ENCODE measurements around the gene ZNF22. TPM values are rescaled to one million over a fixed set of nuclear protein-coding genes. Genes with fewer than 3 reads are reported as not detected.

The ZNF22 gene
- total RNA-seq, 1 experiment from 2014 or later: 36.9 TPM

- H3K79me2 ChIP-seq (ENCODE audit: insufficient read depth, low read length): no peaks in the 10 kb centered on the region
These were observed 29.3 kb upstream of the ZNF22 start for GRCh38 chr10:44971434-44971833.

More at GRCh38 chr10:44971434-44971833, 29.3 kb upstream of the ZNF22 start:
- Histone ChIP-seq H4K8ac (replicated peaks; ENCODE audit: insufficient read length, low read depth, low read length) (no peak overlapping the region), H3K56ac (ENCODE audit: insufficient read length, low read depth, low read length) (no peak overlapping the region), H2AFZ (ENCODE audit: low read length) (no peak overlapping the region), H2BK20ac (ENCODE audit: low read depth, low read length, poor library complexity, severe bottlenecking) (no peak overlapping the region), H3K4ac (ENCODE audit: low read depth, low read length) (no peak overlapping the region), H2AK5ac (ENCODE audit: insufficient read length, low read length) (no peak overlapping the region), H4K91ac (ENCODE audit: insufficient read length, low read depth, low read length) (no peak overlapping the region), H3K9ac (ENCODE audit: extremely low read depth, insufficient read length, low read length) (no peak overlapping the region), H2BK12ac (ENCODE audit: insufficient read length, low read depth, low read length) (no peak overlapping the region), H2BK120ac (ENCODE audit: low read depth, low read length, poor library complexity, severe bottlenecking) (no peak overlapping the region), H2BK5ac (ENCODE audit: insufficient read length, low read length) (no peak overlapping the region), H4K20me1 (ENCODE audit: control insufficient read depth, insufficient read depth, insufficient read length) (no peaks in the 10 kb centered on the region), H3K14ac (ENCODE audit: insufficient read depth, low read length) (no peak overlapping the region), H3K4me2 (ENCODE audit: insufficient read depth, insufficient read length, low read length) (no peak overlapping the region), H3K23me2 (ENCODE audit: insufficient read length, low read depth, low read length, poor library complexity, severe bottlenecking) (peaks cover 4% of the 10 kb centered on the region), H3K18ac (ENCODE audit: insufficient read length, low read depth, low read length) (no peak overlapping the region), H2BK15ac (ENCODE audit: low read depth, low read length) (no peak overlapping the region), H4K5ac (ENCODE audit: insufficient read length, low read depth, low read length) (no peak overlapping the region), H3K27ac (ENCODE audit: insufficient read length, low read depth, low read length) (no peak overlapping the region), H3K4me1 (ENCODE audit: insufficient read depth, low read length) (peaks cover 10% of the 10 kb centered on the region), H3K27me3 (ENCODE audit: insufficient read depth, low read length) (no peaks in the 10 kb centered on the region), H3K23ac (ENCODE audit: insufficient read length, low read depth, low read length) (no peak overlapping the region), H3K79me1 (ENCODE audit: insufficient read depth, low read depth, low read length, poor library complexity, severe bottlenecking) (no peaks in the 10 kb centered on the region), H3K9me3 (ENCODE audit: control insufficient read depth, low read depth, low read length) (no peaks in the 10 kb centered on the region), H3T11ph (ENCODE audit: low read length) (no peak overlapping the region)
- Mint-ChIP-seq H3K4me1 (peaks cover 39 to 40% of the 10 kb centered on the region in 2 experiments), H3K27ac (no peak overlapping the region), H3K9me3 (no peaks in the 10 kb centered on the region; a peak in 1 of 5 replicates), H3K36me3 (ENCODE audit: insufficient read depth in 1 of 3, low read depth in 3 of 3) (peaks cover 5 to 27% (median 13%) of the 10 kb centered on the region in 3 experiments; a peak in 5 of 7 replicates), H3K27me3 (ENCODE audit: low read depth) (no peaks in the 10 kb centered on the region), H3K4me3 (no peak overlapping the region)
- no peak for TF ChIP-seq CTCF (conservative IDR thresholded peaks at IDR 0.05)
- WGBS (ENCODE audit: extremely low coverage, insufficient read length, low lambda C conversion rate): no CpG with 5 or more reads among the region's 11 CpGs
- DNase-seq: no peak

Measured in H9 (cell line).